IgD-negative memory B cell (primary cell): ENCODE data around the gene AFF3. TPM values are rescaled to one million over a fixed set of nuclear protein-coding genes. Genes with fewer than 3 reads are reported as not detected.

Experiments
- H3K27ac Mint-ChIP-seq, 3 donors: one replicate each; pipeline ENCODE4 v1.8.0; 2020 to 2022; ENCODE audit warnings: mild to moderate bottlenecking in 3 of 3, mixed read lengths in 3 of 3, moderate library complexity in 1 of 3
- H3K27me3 Mint-ChIP-seq: one replicate; pipeline ENCODE4 v1.8.0; 2021; ENCODE audit warnings: mixed read lengths
- H3K36me3 Mint-ChIP-seq: one replicate; pipeline ENCODE4 v1.8.0; 2020; ENCODE audit warnings: mild to moderate bottlenecking, mixed read lengths
- H3K4me1 Mint-ChIP-seq, 3 donors: one replicate each; pipeline ENCODE4 v1.8.0; 2020 to 2022; ENCODE audit warnings: mixed read lengths in 3 of 3, mild to moderate bottlenecking in 1 of 3
- H3K4me3 Mint-ChIP-seq, 4 donors: one replicate each; pipeline ENCODE4 v1.8.0; 2020 to 2022; ENCODE audit warnings: mild to moderate bottlenecking in 4 of 4, mixed read lengths in 4 of 4, moderate library complexity in 3 of 4
- H3K9me3 Mint-ChIP-seq, 3 donors: one replicate each; pipeline ENCODE4 v1.8.0; 2020 to 2021; ENCODE audit warnings: mixed read lengths in 3 of 3, mild to moderate bottlenecking in 1 of 3
- polyA plus RNA-seq: library from polyadenylated mRNA; unstranded; fragments of 300-500 nt; fragmentation: Illumina TruSeq; gene quantifications from one replicate; pipeline ENCODE4 v1.2.3, GENCODE V29; 2021

The AFF3 gene
- polyA plus RNA-seq, 1 donor from 2014 or later, result 85.9 TPM

GRCh38 chr2:100042562-100042961, 99.8 kb downstream of the AFF3 start:
- no peaks in the 10 kb centered on the region for H3K9me3 Mint-ChIP-seq
- H3K4me1 Mint-ChIP-seq, result peaks cover 13 to 53% (median 27%) of the 10 kb centered on the region in 3 donors
- no peaks in the 10 kb centered on the region for H3K27me3 Mint-ChIP-seq
- H3K36me3 Mint-ChIP-seq, result peaks cover 6% of the 10 kb centered on the region
- H3K27ac Mint-ChIP-seq, result peak overlapping the region in 1 of 3 donors; percentile 18
- H3K4me3 Mint-ChIP-seq, result peak overlapping the region in 1 of 4 donors; percentile 22

GRCh38 chr2:100041946-100042345, 100.4 kb downstream of the AFF3 start:
- no peaks in the 10 kb centered on the region for H3K9me3 Mint-ChIP-seq
- peaks cover 13 to 55% (median 27%) of the 10 kb centered on the region in 3 donors for H3K4me1 Mint-ChIP-seq
- no peak overlapping the region for H3K4me3 Mint-ChIP-seq
- peak overlapping the region in 1 of 3 donors; percentile 18 for H3K27ac Mint-ChIP-seq
- H3K27me3 Mint-ChIP-seq, result no peaks in the 10 kb centered on the region
- peaks cover 6% of the 10 kb centered on the region for H3K36me3 Mint-ChIP-seq

- Mint-ChIP-seq H3K36me3 (peaks cover 8% of the 10 kb centered on the region), H3K4me1 (peaks cover 16 to 61% (median 30%) of the 10 kb centered on the region in 3 donors), H3K9me3 (no peaks in the 10 kb centered on the region), H3K27ac (peak overlapping the region in 1 of 3 donors; percentile 18), H3K27me3 (no peaks in the 10 kb centered on the region), H3K4me3 (no peak overlapping the region)
Measured at GRCh38 chr2:100041385-100041784, 101.0 kb downstream of the AFF3 start.

GRCh38 chr2:100040906-100041305, 101.5 kb downstream of the AFF3 start:
- Mint-ChIP-seq H3K27me3 (no peaks in the 10 kb centered on the region), H3K4me1 (peaks cover 18 to 64% (median 32%) of the 10 kb centered on the region in 3 donors), H3K27ac (peak overlapping the region in 1 of 3 donors; percentile 13), H3K4me3 (no peak overlapping the region), H3K9me3 (no peaks in the 10 kb centered on the region), H3K36me3 (peaks cover 10% of the 10 kb centered on the region)

GRCh38 chr2:100039291-100039980, 103.0 kb downstream of the AFF3 start:
- peak overlapping the region in 1 of 3 donors; percentile 9 for H3K27ac Mint-ChIP-seq
- H3K36me3 Mint-ChIP-seq, result peaks cover 10% of the 10 kb centered on the region
- peak overlapping the region in 2 of 4 donors; percentile 30 to 73 for H3K4me3 Mint-ChIP-seq
- no peaks in the 10 kb centered on the region for H3K27me3 Mint-ChIP-seq
- H3K9me3 Mint-ChIP-seq, result no peaks in the 10 kb centered on the region
- peaks cover 25 to 67% (median 45%) of the 10 kb centered on the region in 3 donors for H3K4me1 Mint-ChIP-seq

- Mint-ChIP-seq H3K4me1 (peaks cover 25 to 55% (median 39%) of the 10 kb centered on the region in 3 donors), H3K9me3 (no peaks in the 10 kb centered on the region), H3K36me3 (peaks cover 10% of the 10 kb centered on the region), H3K27ac (no peak overlapping the region), H3K27me3 (no peaks in the 10 kb centered on the region), H3K4me3 (no peak overlapping the region)
Measured at GRCh38 chr2:100038011-100038410, 104.4 kb downstream of the AFF3 start.

- Mint-ChIP-seq H3K27me3 (no peaks in the 10 kb centered on the region), H3K4me3 (no peak overlapping the region), H3K27ac (no peak overlapping the region), H3K36me3 (peaks cover 10% of the 10 kb centered on the region), H3K9me3 (no peaks in the 10 kb centered on the region), H3K4me1 (peaks cover 20 to 50% (median 36%) of the 10 kb centered on the region in 3 donors)
Measured at GRCh38 chr2:100036793-100037192, 105.6 kb downstream of the AFF3 start.

- no peaks in the 10 kb centered on the region for H3K27me3 Mint-ChIP-seq
- no peaks in the 10 kb centered on the region for H3K9me3 Mint-ChIP-seq
- peak overlapping the region in 1 of 4 donors; percentile 43 for H3K4me3 Mint-ChIP-seq
- H3K4me1 Mint-ChIP-seq, result peaks cover 20 to 50% (median 31%) of the 10 kb centered on the region in 3 donors
- peaks cover 11% of the 10 kb centered on the region for H3K36me3 Mint-ChIP-seq
- H3K27ac Mint-ChIP-seq, result peak overlapping the region in 1 of 3 donors; percentile 12
Measured at GRCh38 chr2:100036026-100036425, 106.4 kb downstream of the AFF3 start.

- H3K27ac Mint-ChIP-seq, result peak overlapping the region in 1 of 3 donors; percentile 47
- H3K4me1 Mint-ChIP-seq, result peaks cover 16 to 47% (median 25%) of the 10 kb centered on the region in 3 donors
- peaks cover 7% of the 10 kb centered on the region for H3K36me3 Mint-ChIP-seq
- H3K27me3 Mint-ChIP-seq, result no peaks in the 10 kb centered on the region
- no peak overlapping the region for H3K4me3 Mint-ChIP-seq
- no peaks in the 10 kb centered on the region for H3K9me3 Mint-ChIP-seq
Measured at GRCh38 chr2:100034431-100034830, 108.0 kb downstream of the AFF3 start.

GRCh38 chr2:100033976-100034375, 108.4 kb downstream of the AFF3 start:
- no peak overlapping the region for H3K27ac Mint-ChIP-seq
- no peaks in the 10 kb centered on the region for H3K27me3 Mint-ChIP-seq
- peaks cover 7% of the 10 kb centered on the region for H3K36me3 Mint-ChIP-seq
- H3K4me3 Mint-ChIP-seq, result no peak overlapping the region
- peaks cover 15 to 52% (median 29%) of the 10 kb centered on the region in 3 donors for H3K4me1 Mint-ChIP-seq
- no peaks in the 10 kb centered on the region for H3K9me3 Mint-ChIP-seq

- Mint-ChIP-seq H3K27me3 (no peaks in the 10 kb centered on the region), H3K4me1 (peaks cover 19 to 48% (median 38%) of the 10 kb centered on the region in 3 donors), H3K36me3 (peaks cover 5% of the 10 kb centered on the region), H3K4me3 (no peak overlapping the region), H3K27ac (peak overlapping the region in 1 of 3 donors; percentile 27), H3K9me3 (no peaks in the 10 kb centered on the region)
Measured at GRCh38 chr2:100031604-100032003, 110.8 kb downstream of the AFF3 start.

GRCh38 chr2:100029460-100029859, 112.9 kb downstream of the AFF3 start:
- Mint-ChIP-seq H3K27ac (peak overlapping the region in 1 of 3 donors; percentile 78), H3K9me3 (no peaks in the 10 kb centered on the region)

GRCh38 chr2:100021791-100022340, 120.5 kb downstream of the AFF3 start:
- Mint-ChIP-seq H3K4me1 (peaks cover 18 to 47% (median 29%) of the 10 kb centered on the region in 3 donors), H3K27ac (no peak overlapping the region), H3K4me3 (peak overlapping the region in 1 of 4 donors; percentile 75), H3K27me3 (no peaks in the 10 kb centered on the region), H3K9me3 (no peaks in the 10 kb centered on the region), H3K36me3 (peaks cover 7% of the 10 kb centered on the region)

More at GRCh38 chr2:100029460-100029859, 112.9 kb downstream of the AFF3 start:
- Mint-ChIP-seq H3K36me3 (peaks cover 9% of the 10 kb centered on the region), H3K4me3 (no peak overlapping the region), H3K27me3 (no peaks in the 10 kb centered on the region), H3K4me1 (peaks cover 8 to 49% (median 28%) of the 10 kb centered on the region in 3 donors)

- Mint-ChIP-seq H3K4me3 (no peak overlapping the region), H3K27ac (no peak overlapping the region), H3K9me3 (no peaks in the 10 kb centered on the region), H3K36me3 (peaks cover 2% of the 10 kb centered on the region), H3K4me1 (peaks cover 18 to 31% (median 24%) of the 10 kb centered on the region in 3 donors), H3K27me3 (no peaks in the 10 kb centered on the region)
Measured at GRCh38 chr2:100019499-100019898, 122.9 kb downstream of the AFF3 start.

GRCh38 chr2:100018341-100019193, 123.8 kb downstream of the AFF3 start:
- no peaks in the 10 kb centered on the region for H3K27me3 Mint-ChIP-seq
- H3K4me1 Mint-ChIP-seq, result peaks cover 20 to 30% (median 28%) of the 10 kb centered on the region in 3 donors
- H3K9me3 Mint-ChIP-seq, result no peaks in the 10 kb centered on the region
- H3K4me3 Mint-ChIP-seq, result no peak overlapping the region
- no peak overlapping the region for H3K27ac Mint-ChIP-seq
- H3K36me3 Mint-ChIP-seq, result peaks cover 1% of the 10 kb centered on the region
